GM13977 (cell line): ENCODE data around the gene PRMT5.

Source experiments
- DNase-seq: peaks from one replicate; pipeline ENCODE4 v3.0.0; 2012; ENCODE audit warnings: low spot score
- in situ Hi-C: fragments of 300-500 bp; cut with MboI; formaldehyde crosslinking; loops from one replicate; pipeline ENCODE4 v1.12.0; 2022; ENCODE audit warnings: low sequenced_read_pairs, low pct_unique_long_range_greater_than_20kb, mixed read lengths, inconsistent platforms; ENCODE audit not compliant: unreplicated experiment
- TF ChIP-seq, protein P1 (sequence below): IDR thresholded peaks from 2 replicates; pipeline ENCODE4 v1.5.1; 2012; ENCODE audit warnings: mild to moderate bottlenecking, control low read depth; ENCODE audit not compliant: insufficient read depth; ENCODE audit errors: extremely low read depth, missing control alignments

PRMT5 gene

DNA sequence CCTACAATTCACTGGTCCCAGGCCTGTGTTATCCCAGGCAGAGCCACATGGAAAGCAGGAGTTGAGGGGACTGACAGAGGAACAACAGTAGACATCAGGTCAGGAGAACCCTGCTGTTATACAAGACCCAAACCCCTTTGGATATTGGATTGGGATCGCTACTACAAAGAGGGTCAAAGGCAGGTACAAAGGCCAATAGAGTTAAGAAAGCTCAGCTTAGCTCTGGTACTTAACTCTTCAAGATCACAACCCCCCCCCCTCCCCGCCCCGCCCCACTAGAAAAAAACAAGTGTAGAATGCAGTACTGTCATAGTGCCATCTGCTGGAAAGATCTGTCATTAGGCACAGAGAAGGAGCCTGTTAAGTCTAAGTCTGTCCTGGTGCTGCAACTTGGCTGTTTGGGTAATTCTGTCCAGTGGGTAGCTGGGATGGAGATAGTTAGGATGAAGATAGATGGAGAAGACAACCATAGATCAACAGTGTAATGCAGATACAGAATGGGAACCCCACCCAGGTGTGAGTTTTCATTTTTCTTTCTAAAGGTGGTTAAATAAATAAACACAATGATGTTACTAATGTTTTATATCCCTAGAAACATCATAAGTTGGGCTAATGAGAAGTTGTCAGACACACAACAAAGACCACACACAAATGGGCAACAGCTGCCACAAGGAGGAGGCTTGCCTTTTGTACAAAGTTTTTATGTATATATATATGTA lies 28.9 kb downstream of the PRMT5 start:
- TF ChIP-seq, protein P1, sequence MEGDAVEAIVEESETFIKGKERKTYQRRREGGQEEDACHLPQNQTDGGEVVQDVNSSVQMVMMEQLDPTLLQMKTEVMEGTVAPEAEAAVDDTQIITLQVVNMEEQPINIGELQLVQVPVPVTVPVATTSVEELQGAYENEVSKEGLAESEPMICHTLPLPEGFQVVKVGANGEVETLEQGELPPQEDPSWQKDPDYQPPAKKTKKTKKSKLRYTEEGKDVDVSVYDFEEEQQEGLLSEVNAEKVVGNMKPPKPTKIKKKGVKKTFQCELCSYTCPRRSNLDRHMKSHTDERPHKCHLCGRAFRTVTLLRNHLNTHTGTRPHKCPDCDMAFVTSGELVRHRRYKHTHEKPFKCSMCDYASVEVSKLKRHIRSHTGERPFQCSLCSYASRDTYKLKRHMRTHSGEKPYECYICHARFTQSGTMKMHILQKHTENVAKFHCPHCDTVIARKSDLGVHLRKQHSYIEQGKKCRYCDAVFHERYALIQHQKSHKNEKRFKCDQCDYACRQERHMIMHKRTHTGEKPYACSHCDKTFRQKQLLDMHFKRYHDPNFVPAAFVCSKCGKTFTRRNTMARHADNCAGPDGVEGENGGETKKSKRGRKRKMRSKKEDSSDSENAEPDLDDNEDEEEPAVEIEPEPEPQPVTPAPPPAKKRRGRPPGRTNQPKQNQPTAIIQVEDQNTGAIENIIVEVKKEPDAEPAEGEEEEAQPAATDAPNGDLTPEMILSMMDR: peak; percentile 73
- peak; percentile 70 for DNase-seq
- in situ Hi-C loops: no loop called here

- TF ChIP-seq, protein P1: no peak
- in situ Hi-C loops: no loop called here
- DNase-seq: no peak
Observed at GRCh38 chr14:22898302-22899090, 30.7 kb downstream of the PRMT5 start.

DNA sequence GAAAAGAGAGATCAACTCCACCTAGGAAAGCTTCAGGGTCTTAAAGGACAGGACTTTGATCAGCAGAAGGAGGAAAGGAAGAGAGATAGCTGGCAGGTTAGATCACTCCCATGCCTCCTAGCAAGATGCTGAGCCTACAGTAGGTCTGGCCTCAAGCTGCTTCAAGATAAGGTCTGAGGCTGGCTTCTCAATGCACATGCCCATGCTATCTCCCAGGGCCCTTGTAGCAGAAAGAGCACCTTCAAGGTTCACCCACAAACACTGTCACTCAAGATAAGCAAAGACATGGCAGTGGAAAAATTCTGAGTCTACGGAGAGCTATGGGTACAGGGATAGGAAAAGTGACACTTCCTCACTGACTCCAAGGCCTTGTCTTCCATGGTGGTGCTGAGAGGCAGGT lies 31.8 kb downstream of the PRMT5 start:
- in situ Hi-C loops: no loop called here
- TF ChIP-seq, protein P1: no peak

GRCh38 chr14:22896760-22897159 lies 32.4 kb downstream of the PRMT5 start:
- TF ChIP-seq, protein P1: no peak
- in situ Hi-C loops: no loop called here
- no peak for DNase-seq

More for the DNA sequence above, 31.8 kb downstream of the PRMT5 start:
- DNase-seq: no peak

DNA sequence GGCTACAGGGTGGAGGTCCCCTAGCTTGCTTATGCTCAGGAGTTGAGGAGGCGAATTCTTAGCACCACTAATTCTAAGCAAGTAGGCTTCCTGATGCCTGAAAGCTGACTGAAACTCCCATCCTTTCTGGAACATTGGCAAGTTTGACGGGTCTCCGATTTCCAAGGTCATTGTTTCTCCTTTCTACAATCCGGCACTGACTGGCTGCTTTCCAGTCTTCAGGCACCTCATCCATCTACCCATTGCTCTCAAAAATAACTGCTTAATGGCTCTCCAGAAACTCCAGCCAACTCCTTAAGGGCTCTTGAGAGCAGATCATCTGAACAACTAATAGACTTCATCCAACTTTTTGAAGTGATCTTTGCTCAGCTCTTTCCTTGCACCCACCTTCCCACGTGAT lies 32.8 kb downstream of the PRMT5 start:
- DNase-seq: no peak
- TF ChIP-seq, protein P1: no peak
- in situ Hi-C loops: no loop called here

- TF ChIP-seq, protein P1: no peak
- DNase-seq: no peak
- in situ Hi-C loops: no loop called here
Observed at GRCh38 chr14:22895402-22895801, 33.8 kb downstream of the PRMT5 start.
